GM18502 (cell line): Measurements from ENCODE around the gene DCBLD1.

ENCODE experiments used
- ATAC-seq: cut with Tn5 transposase; IDR thresholded peaks from one replicate; pipeline ENCODE4 v1.9.1; 2021; ENCODE audit warnings: mild to moderate bottlenecking; ENCODE audit not compliant: unreplicated experiment, poor library complexity

DCBLD1 gene

DNA sequence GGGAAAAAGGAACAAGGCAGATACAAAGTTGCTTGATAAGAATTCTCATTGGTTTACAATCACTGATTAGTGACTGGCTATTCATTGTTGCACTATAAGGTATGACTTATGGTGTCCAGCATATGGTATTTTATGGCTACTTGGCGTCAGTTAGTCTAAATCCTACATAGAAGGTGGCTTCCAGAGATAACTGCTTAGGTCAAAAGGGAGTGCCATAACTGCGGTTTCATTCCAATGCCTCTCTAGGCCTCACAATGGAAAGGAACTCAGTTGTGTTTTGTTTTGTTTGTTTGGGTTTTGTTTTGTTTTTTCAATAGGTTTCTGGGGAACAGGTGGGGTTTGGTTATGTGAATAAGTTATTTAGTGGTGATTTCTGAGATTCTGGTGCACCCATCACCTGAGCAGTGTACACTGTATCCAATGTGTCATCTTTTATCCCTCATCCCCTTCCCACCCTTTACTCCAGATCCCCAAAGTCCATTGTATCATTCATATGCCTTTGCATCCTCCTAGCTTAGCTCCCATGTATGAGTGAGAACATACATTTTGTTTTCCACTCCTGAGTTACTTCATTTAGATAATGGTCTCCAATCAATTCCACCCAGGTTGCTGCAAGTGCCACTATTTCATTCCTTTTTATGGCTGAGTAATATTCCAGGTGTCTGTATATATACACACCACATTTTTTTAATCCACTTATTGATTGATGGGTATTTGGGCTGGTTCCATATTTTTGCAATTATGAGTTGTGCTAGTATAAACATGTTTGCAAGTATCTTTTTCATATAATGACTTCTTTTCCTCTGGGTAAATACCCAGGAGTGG, 112.8 kb downstream of the DCBLD1 start:
- no peak for ATAC-seq

DNA sequence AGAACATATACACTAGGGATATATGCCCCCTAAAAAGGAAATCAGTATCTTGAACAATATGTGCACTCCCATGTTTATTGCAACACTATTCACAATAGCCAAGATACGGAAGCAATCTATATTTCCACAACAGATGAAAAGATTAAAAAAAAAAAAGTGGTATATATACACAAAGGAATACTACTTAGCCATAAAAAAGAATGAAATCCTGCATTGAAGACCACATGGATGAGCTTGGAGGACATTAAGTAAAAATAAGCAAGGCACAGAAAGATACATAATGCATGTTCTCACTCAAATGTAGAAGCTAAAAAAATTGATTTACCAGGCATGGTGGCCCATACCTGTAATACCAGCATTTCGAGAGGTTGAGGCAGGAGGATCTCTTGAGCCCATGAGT, 115.3 kb downstream of the DCBLD1 start:
- ATAC-seq, result no peak
